HEK293 (cell line): ENCODE results near the gene RIMS4.
A peak's percentile ranks its signal among the peaks of the same experiment; 100 is the strongest.

Source experiments
- CTCF ChIA-PET: fragments of 350-600 bp; formaldehyde crosslinking; extraction: SDS; loops from one replicate; lab custom pipeline; 2021; ENCODE audit warnings: antibody characterized with exemption; lab: Yijun Ruan, JAX
- POLR2A ChIA-PET: fragments of 300-600 bp; formaldehyde crosslinking; extraction: SDS; loops from one replicate; lab custom pipeline; 2020; ENCODE audit warnings: antibody characterized with exemption, inconsistent platforms; lab: Yijun Ruan, JAX
- H3K27ac ChIP-seq: fragments of 200-500 bp; sonication (Bioruptor generic); 2 replicates; pipeline ENCODE4 v1.5.1; 2014; ENCODE audit warnings: low read depth, low read length, control low read depth, inconsistent platforms; ENCODE audit errors: extremely low read depth
- H3K36me3 ChIP-seq, 2 experiments: fragments of 200-500 bp in 1 of 2; sonication (Bioruptor generic) in 1 of 2; 1 replicate in 1 of 2; 2 replicates in 1 of 2; pipeline ENCODE4 v1.5.1; 2014 to 2017; ENCODE audit warnings: inconsistent platforms in 2 of 2, low read length in 2 of 2; ENCODE audit not compliant: control insufficient read depth in 2 of 2, insufficient read depth in 1 of 2
- H3K4me1 ChIP-seq: fragments of 200-500 bp; sonication (Bioruptor generic); 2 replicates; pipeline ENCODE4 v1.5.1; 2014; ENCODE audit warnings: mild to moderate bottlenecking, low read length, inconsistent platforms; ENCODE audit not compliant: control insufficient read depth, insufficient read depth
- H3K4me3 ChIP-seq: 2 replicates; pipeline ENCODE4 v1.5.1; 2011; ENCODE audit warnings: low read depth, mild to moderate bottlenecking, control low read depth, low read length, moderate library complexity
- H3K9me3 ChIP-seq: fragments of 200-500 bp; sonication (Bioruptor generic); 2 replicates; pipeline ENCODE4 v1.5.1; 2014; ENCODE audit warnings: low read depth, low read length, inconsistent platforms; ENCODE audit not compliant: control insufficient read depth, insufficient read depth
- KLF16 ChIP-seq: fragments of 450-650 bp; formaldehyde crosslinking; IDR thresholded peaks from 2 replicates; pipeline ENCODE4 v1.5.1; 2017; ENCODE audit warnings: missing biosample characterization, missing genetic modification characterization
- WT1 ChIP-seq: fragments of 450-650 bp; formaldehyde crosslinking; IDR thresholded peaks from 2 replicates; pipeline ENCODE4 v1.5.1; 2016; ENCODE audit warnings: missing biosample characterization, missing genetic modification characterization
- YY2 ChIP-seq: fragments of 450-650 bp; formaldehyde crosslinking; IDR thresholded peaks from 2 replicates; pipeline ENCODE4 v1.5.1; 2016; ENCODE audit warnings: missing biosample characterization, missing genetic modification characterization
- ZBTB8A ChIP-seq: fragments of 450-650 bp; formaldehyde crosslinking; IDR thresholded peaks from 2 replicates; pipeline ENCODE4 v1.5.1; 2016; ENCODE audit warnings: missing biosample characterization, missing genetic modification characterization
- ZIC2 ChIP-seq: fragments of 450-650 bp; formaldehyde crosslinking; IDR thresholded peaks from 2 replicates; pipeline ENCODE4 v1.5.1; 2016; ENCODE audit warnings: missing biosample characterization, missing genetic modification characterization
- ZNF157 ChIP-seq: fragments of 450-650 bp; formaldehyde crosslinking; IDR thresholded peaks from 2 replicates; pipeline ENCODE4 v1.5.1; 2016; ENCODE audit warnings: missing biosample characterization, missing genetic modification characterization
- ZNF16 ChIP-seq: fragments of 450-650 bp; formaldehyde crosslinking; IDR thresholded peaks from 2 replicates; pipeline ENCODE4 v1.5.1; 2016; ENCODE audit warnings: low read depth, missing biosample characterization, missing genetic modification characterization
- ZNF174 ChIP-seq: fragments of 450-650 bp; formaldehyde crosslinking; IDR thresholded peaks from 2 replicates; pipeline ENCODE4 v1.5.0; 2017; ENCODE audit warnings: missing biosample characterization, mild to moderate bottlenecking, missing genetic modification characterization
- ZNF248 ChIP-seq: fragments of 450-650 bp; formaldehyde crosslinking; IDR thresholded peaks from 2 replicates; pipeline ENCODE4 v1.5.1; 2017; ENCODE audit warnings: missing biosample characterization, missing genetic modification characterization
- ZNF292 ChIP-seq: fragments of 450-650 bp; formaldehyde crosslinking; IDR thresholded peaks from 2 replicates; pipeline ENCODE4 v1.5.1; 2016; ENCODE audit warnings: low read depth, missing biosample characterization, missing genetic modification characterization, borderline replicate concordance
- ZNF404 ChIP-seq: fragments of 450-650 bp; formaldehyde crosslinking; IDR thresholded peaks from 2 replicates; pipeline ENCODE4 v1.5.1; 2017; ENCODE audit warnings: missing biosample characterization, missing genetic modification characterization
- ZNF423 ChIP-seq: fragments of 450-650 bp; formaldehyde crosslinking; IDR thresholded peaks from 2 replicates; pipeline ENCODE4 v1.5.1; 2016; ENCODE audit warnings: missing biosample characterization, missing genetic modification characterization
- ZNF571 ChIP-seq: fragments of 450-650 bp; formaldehyde crosslinking; IDR thresholded peaks from 2 replicates; pipeline ENCODE4 v1.5.0; 2017; ENCODE audit warnings: missing biosample characterization, missing genetic modification characterization
- ZNF776 ChIP-seq: fragments of 450-650 bp; formaldehyde crosslinking; IDR thresholded peaks from 2 replicates; pipeline ENCODE4 v1.5.0; 2017; ENCODE audit warnings: missing biosample characterization, missing genetic modification characterization, borderline replicate concordance
- ZNF785 ChIP-seq: fragments of 450-650 bp; formaldehyde crosslinking; IDR thresholded peaks from 2 replicates; pipeline ENCODE4 v1.5.1; 2016; ENCODE audit warnings: missing biosample characterization, missing genetic modification characterization
- TF ChIP-seq, protein P1 (sequence below): fragments of 450-650 bp; IDR thresholded peaks from 2 replicates; pipeline ENCODE4 v1.5.1; 2018; ENCODE audit warnings: missing biosample characterization, mild to moderate bottlenecking, missing genetic modification characterization
- TF ChIP-seq, protein P2 (sequence below): fragments of 450-650 bp; formaldehyde crosslinking; IDR thresholded peaks from 2 replicates; pipeline ENCODE4 v1.5.1; 2016; ENCODE audit warnings: missing biosample characterization, missing genetic modification characterization

Gene RIMS4

DNA sequence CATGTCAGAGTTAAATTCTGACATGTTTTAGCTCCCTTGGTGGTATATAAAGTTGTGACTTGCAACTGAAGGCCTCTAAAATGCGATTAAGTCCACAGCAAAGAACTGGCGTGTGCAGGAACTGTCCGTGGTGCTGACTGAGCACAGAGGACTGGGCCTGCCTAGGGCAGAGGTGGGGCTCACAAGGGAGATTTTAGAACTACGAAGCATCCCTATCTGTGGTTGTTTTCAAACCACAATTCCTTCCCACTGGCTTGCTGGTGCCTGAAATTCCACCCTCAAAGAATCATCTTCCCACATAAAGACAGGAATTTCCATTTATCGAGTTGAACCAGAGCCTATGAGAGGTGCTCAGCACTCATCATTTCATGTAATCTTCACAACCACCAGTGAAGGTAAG lies 30.1 kb downstream of the RIMS4 start:
- no peak for TF ChIP-seq ZNF174 (tag by site-specific recombination)
- TF ChIP-seq ZNF292 = no peak
- no peak for TF ChIP-seq ZIC2 (tag by site-specific recombination)
- TF ChIP-seq ZNF423 = no peak
- TF ChIP-seq, protein P1, sequence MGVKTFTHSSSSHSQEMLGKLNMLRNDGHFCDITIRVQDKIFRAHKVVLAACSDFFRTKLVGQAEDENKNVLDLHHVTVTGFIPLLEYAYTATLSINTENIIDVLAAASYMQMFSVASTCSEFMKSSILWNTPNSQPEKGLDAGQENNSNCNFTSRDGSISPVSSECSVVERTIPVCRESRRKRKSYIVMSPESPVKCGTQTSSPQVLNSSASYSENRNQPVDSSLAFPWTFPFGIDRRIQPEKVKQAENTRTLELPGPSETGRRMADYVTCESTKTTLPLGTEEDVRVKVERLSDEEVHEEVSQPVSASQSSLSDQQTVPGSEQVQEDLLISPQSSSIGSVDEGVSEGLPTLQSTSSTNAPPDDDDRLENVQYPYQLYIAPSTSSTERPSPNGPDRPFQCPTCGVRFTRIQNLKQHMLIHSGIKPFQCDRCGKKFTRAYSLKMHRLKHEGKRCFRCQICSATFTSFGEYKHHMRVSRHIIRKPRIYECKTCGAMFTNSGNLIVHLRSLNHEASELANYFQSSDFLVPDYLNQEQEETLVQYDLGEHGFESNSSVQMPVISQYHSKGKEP (tag by site-specific recombination) = peak; percentile 32; the same call in 1 of the 2 replicates
- TF ChIP-seq, protein P2, sequence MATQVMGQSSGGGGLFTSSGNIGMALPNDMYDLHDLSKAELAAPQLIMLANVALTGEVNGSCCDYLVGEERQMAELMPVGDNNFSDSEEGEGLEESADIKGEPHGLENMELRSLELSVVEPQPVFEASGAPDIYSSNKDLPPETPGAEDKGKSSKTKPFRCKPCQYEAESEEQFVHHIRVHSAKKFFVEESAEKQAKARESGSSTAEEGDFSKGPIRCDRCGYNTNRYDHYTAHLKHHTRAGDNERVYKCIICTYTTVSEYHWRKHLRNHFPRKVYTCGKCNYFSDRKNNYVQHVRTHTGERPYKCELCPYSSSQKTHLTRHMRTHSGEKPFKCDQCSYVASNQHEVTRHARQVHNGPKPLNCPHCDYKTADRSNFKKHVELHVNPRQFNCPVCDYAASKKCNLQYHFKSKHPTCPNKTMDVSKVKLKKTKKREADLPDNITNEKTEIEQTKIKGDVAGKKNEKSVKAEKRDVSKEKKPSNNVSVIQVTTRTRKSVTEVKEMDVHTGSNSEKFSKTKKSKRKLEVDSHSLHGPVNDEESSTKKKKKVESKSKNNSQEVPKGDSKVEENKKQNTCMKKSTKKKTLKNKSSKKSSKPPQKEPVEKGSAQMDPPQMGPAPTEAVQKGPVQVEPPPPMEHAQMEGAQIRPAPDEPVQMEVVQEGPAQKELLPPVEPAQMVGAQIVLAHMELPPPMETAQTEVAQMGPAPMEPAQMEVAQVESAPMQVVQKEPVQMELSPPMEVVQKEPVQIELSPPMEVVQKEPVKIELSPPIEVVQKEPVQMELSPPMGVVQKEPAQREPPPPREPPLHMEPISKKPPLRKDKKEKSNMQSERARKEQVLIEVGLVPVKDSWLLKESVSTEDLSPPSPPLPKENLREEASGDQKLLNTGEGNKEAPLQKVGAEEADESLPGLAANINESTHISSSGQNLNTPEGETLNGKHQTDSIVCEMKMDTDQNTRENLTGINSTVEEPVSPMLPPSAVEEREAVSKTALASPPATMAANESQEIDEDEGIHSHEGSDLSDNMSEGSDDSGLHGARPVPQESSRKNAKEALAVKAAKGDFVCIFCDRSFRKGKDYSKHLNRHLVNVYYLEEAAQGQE (tag by site-specific recombination) = peak; percentile 97
- Histone ChIP-seq H3K4me1 (no peaks in the 10 kb centered on the region), H3K9me3 (no peaks in the 10 kb centered on the region), H3K4me3 (no peak overlapping the region), H3K27ac (no peak overlapping the region), H3K36me3 (no peaks in the 10 kb centered on the region)
- POLR2A ChIA-PET = no interaction called here
- CTCF ChIA-PET = no interaction called here

DNA sequence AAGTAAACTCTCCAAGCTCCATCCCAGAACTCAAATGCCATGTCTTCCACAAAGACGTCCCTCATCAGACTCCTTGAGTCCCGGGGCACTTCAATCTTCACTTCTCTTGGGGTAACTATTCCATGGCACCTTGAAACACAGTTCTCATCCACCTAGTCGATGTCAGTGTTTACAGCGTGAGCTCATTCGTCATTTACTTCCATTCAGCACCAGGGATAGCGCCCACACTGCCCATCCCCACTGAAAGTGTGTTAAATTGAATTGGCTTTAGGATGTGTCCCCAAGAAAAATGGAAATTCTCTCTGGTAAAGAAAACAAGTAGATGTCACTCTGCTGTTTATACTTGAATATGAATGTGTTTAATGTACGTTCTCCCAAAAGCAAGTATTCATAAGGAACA lies 33.4 kb downstream of the RIMS4 start:
- CTCF ChIA-PET = interaction anchor here (0.7 to 2.3 kb wide), 3 partner anchors 8 to 29 kb away, joined by 3 to 8 read pairs (median 5); no protein-coding TSS in a partner anchor
- H3K36me3 ChIP-seq = no peaks in the 10 kb centered on the region
- no peaks in the 10 kb centered on the region for H3K4me1 ChIP-seq
- no peak overlapping the region for H3K27ac ChIP-seq
- H3K4me3 ChIP-seq = no peak overlapping the region
- POLR2A ChIA-PET = no interaction called here
- TF ChIP-seq, protein P2 (tag by site-specific recombination) = peak; percentile 96
- no peak for TF ChIP-seq ZNF785 (tag by site-specific recombination)
- no peaks in the 10 kb centered on the region for H3K9me3 ChIP-seq

DNA sequence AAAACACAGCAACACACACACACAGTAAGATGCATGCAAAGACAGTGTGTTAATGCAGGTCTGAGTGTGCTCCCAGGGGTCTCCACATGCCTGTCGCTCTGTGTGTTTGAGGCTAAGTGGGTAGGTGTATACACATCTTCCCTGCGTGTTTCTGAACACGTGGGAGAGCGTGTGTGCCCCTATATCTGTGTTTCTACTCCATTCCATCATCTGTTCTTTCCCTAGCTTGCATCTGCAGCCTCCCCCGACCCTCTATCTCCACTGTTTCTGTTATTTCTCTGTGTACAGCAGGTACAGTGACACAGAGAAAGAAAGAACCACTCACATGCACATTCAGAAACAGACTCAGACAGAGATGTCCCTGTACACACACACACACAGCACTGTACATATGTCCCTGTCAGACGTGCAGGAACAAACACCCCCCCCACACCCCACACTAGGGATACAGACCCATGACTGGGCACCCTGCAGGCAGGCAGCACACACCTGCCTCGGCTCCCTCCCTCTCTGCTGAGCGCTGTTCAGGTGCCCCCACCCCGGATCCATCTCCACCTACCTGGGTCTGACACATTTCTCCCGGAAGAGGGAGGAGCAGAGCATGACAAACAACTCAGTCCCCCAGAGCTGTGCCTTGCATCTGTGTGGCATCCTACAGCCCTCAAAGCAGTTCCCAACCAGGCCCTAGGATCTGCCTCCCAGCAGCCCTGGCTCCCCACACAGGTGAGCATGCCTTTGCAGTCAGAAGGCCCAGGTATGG lies 37.1 kb downstream of the RIMS4 start:
- CTCF ChIA-PET = no interaction called here
- H3K4me1 ChIP-seq = no peaks in the 10 kb centered on the region
- H3K9me3 ChIP-seq = no peaks in the 10 kb centered on the region
- H3K27ac ChIP-seq = no peak overlapping the region
- TF ChIP-seq KLF16 (tag by site-specific recombination) = no peak
- TF ChIP-seq ZBTB8A (tag by site-specific recombination) = no peak
- TF ChIP-seq ZIC2 (tag by site-specific recombination) = no peak
- TF ChIP-seq ZNF292 = no peak
- TF ChIP-seq WT1 (tag by site-specific recombination) = no peak
- TF ChIP-seq ZNF776 (tag by site-specific recombination) = no peak
- TF ChIP-seq ZNF404 = no peak
- no peak for TF ChIP-seq ZNF571 (tag by site-specific recombination)
- no peak for TF ChIP-seq YY2 (tag by site-specific recombination)
- TF ChIP-seq ZNF16 (tag by site-specific recombination) = no peak
- TF ChIP-seq ZNF157 (tag by site-specific recombination) = no peak
- TF ChIP-seq ZNF248 (tag by site-specific recombination) = no peak
- no peaks in the 10 kb centered on the region for H3K36me3 ChIP-seq
- H3K4me3 ChIP-seq = no peak overlapping the region
- POLR2A ChIA-PET = no interaction called here
